Endometrial microvascular endothelial cells (primary cell): Measurements from ENCODE around the gene YPEL4. TPM values are rescaled to one million over a fixed set of nuclear protein-coding genes. Genes with fewer than 3 reads are reported as not detected.
"Not testable (repeated sequence)": the region's sequence is repeated elsewhere in the genome, so short reads cannot be mapped to it uniquely, and the experiment has no call there.

Source experiments
- in situ Hi-C: cut with HindIII; loops from 2 replicates; pipeline ENCODE4 v1.10.0; 2017; ENCODE audit warnings: low sequenced_read_pairs, low pct_unique_long_range_greater_than_20kb; ENCODE audit errors: inconsistent ontology term
- total RNA-seq: library from RNA; depleted of rRNA; stranded (reverse); fragments of >200 nt; gene quantifications from one replicate; pipeline ENCODE4 v1.2.3, GENCODE V29; 2015; ENCODE audit errors: inconsistent ontology term

The YPEL4 gene
- total RNA-seq, 1 donor from 2014 or later, result not detected

DNA sequence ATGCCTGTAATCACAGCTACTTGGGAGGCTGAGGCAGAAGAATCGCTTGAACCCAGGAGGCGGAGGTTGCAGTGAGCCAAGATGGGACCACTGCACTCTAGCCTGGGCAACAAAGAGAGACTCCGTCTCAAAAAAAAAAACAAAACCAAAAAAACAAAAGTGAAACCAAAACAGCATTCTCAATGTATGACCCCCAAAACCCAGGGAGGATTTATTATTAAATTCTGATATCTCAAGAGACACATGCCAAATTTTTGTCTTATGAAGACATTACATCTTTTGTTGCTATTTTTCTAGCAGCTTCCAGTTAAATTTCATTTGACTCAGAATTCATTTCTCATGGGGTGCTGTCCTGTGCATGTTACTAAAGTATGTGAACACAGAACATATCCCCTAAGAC lies 3.0 kb upstream of the YPEL4 start:
- in situ Hi-C loops, result no loop called here

DNA sequence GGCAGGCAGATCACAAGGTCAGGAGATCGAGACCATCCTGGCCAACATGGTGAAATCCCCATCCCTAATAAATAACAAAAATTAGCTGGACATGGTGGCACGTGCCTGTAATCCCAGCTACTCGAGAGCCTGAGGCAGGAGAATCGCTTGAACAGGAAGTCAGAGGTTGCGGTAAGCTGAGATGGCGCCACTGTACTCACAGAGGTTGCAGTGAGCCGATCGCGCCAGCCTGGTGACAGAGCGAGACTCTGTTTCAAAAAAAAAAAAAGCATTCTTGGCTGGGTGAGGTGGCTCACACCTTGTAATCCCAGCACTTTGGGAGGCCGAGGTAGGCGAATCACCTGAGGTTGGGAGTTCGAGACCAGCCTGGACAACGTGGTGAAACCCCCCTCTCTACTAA lies 2.5 kb upstream of the YPEL4 start:
- in situ Hi-C loops, result not testable (repeated sequence)

DNA sequence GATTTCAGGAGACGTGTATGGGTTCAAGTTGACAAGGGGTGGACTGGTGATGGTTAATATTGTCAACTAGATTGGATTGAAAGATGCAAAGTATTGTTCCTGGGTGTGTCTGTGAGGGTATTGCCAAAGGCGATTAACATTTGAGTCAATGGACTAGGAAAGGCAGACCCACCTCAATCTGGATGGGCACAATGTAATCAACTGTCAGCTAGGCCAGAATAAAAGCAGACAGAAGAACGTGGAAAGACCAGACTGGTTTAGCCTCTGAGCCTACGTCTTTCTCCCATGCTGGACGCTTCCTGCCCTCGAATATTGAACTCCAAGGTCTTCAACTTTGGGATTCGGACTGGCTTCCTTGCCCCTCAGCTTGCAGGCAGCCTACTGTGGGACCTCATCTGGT lies 1.7 kb upstream of the YPEL4 start:
- in situ Hi-C loops, result no loop called here

DNA sequence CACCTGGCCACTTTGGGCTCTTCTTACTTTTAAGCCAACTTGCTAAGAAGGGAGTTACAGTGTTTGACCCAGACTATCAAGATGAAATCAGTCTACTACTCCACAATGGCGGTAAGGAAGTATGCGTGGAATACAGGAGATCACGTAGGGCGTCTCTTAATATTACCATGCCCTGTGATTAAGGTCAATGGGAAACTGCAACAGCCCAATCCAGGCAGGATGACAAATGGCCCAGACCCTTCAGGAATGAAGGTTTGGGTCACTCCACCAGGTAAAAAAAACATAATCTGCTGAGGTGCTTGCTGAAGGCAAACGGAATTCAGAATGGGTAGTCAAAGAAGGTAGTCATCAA lies 1.0 kb upstream of the YPEL4 start:
- in situ Hi-C loops, result no loop called here

DNA sequence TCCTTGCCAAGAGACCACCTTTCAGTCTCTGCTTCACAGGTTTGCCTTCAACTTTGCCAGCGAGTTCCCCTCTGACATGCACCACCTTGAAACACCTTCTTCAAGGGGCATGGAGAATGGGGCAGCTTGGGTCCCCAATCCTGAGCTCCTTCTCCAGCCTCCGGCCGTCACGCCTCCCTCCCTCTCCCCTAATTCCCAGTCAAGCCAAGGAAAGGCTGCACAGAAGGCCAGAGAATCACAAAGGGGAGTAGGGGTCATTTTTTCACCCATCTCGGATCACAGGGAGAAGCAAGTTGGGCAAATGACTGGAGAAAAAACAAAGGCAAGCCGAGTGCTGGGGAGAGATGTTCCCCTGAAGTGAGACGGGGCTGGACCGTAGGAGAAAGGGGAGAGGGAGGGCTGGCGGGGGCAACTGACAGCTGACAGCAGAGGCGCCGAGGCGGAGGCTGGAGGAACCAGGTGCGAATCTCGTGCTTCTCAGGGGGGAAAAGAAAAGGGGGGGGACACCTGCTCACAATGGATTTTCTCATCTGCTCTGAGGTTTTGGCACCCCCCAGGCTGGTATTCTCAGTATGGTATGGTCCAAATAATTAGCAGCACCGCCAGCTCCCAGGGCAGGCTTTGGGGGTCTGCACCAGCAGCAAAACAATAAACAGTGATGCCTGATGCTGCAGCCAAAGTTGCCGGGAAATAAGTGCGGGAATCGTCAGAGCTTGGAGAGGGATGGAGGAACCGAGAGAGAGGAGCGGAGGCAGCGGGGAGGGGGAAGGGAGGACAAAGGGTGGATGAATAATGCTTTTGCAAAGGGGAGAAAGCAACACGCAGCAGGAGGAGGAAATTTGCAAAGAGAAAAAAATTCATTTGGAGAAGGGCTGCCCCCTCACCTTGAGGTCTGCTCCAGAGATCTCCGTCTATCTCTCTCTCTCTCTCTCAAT lies 644 bp downstream of the YPEL4 start:
- in situ Hi-C loops, result no loop called here

DNA sequence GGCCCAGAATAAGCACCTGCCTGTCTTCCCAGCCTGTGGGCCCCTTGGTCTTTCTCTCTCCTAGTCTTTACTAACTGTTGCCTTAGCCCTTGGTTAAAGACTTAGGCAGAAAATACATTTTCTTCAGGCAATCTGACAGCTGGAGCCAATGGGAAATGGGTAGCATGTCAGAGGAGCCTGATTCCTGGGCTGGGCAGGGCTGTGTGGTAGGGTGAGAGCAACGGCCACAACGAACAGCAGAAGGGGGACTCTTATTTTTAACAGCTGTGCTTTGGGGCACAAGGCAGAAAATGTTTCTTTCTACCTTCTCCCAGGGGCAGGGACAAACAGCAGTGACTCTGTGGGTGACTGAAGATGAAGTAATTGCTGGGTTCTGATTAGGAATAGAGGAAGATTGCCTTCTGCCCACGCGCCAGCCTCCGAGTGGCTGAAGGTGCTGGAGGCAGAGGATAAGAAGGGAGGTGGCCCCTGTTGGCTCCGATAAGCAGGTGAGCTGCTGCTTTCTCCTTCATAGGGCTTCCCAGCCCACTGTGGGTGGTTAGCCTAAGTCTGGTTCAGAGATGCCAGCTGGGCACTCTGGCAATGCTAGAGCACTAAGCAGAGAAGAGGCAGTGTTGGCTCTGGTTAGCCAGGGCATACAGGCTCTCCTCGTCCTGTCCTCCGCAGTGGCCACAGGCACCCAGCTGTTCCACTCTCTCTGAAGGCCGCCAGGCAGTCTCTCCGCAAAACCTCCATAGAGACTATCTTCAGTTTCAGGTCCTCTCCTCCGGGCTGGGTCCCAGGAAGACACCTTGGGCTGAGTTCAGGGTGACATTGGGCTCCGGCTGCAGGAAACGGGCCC lies 1.5 kb downstream of the YPEL4 start:
- in situ Hi-C loops, result no loop called here

DNA sequence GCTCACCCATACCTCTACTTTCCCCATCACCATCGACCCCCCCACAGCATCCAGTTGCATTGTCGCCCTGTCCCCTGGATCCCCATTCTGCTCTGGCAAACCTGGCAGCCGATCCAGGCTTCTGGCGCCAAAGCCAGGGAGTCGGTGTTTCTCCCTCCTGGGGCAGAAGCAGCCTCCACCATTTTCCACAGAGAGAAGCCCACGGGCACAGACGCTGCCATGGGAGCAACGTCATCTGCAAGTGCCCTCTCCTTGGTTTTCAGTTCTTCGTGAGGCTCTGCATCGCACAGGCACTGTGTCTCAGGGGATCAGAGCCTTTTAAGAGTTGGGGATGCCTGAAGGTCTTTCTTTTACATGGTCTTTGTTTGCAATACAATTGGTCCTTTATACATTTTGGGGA lies 2.3 kb downstream of the YPEL4 start:
- in situ Hi-C loops, result no loop called here

DNA sequence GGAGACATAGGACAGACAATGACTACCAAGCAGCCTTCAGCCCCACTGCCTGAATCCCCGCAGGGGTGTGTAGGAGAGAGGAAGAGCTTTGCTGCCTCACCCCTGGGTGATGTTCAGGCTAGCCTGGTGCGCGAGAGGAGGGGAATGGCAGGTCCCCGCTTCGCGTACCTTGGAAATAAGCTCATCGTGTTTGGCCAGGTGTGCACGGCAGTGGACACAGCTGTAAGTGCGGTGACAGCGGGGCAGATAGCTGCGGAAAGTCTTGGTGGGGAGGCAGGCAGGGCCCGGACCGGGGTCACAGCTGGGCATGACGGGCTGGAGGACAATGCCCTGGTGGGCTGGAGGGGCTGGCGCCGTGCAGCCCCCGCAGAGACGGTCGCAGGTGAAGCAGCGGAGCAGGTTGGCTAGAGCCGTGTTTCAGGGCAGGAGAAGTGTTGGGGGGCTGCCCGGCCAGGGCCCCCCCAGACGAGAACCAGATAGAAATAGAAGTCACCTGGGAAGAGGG lies 2.9 kb downstream of the YPEL4 start:
- in situ Hi-C loops, result no loop called here

DNA sequence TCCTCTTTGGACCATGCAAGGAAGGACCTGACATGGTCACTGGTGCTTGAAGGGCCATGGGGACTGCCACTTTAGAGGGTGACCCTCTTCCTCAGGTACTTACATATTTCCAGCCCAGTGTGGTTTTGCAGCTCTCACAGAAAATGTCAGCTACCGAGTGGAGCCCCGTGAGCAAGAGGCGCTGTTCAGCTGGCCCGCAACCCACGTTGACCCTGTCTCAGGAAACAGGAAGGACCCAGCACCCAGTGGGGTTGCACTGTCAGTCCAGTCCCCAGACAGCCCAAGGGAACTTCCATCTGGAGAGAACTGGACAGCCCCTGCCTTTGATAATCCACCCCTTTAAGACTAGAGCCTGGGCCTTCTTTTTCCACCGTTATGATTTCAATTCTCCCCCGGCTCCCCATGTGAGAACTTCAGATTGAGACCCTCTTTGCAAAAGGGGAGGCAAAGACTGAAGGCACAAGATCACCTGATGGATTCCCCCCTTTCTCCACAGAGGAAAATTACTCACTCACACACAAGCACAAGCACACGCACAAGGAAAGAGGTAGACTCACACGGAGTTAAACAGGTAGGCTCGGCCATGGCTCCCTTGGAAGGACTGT lies 3.4 kb downstream of the YPEL4 start:
- in situ Hi-C loops, result no loop called here

DNA sequence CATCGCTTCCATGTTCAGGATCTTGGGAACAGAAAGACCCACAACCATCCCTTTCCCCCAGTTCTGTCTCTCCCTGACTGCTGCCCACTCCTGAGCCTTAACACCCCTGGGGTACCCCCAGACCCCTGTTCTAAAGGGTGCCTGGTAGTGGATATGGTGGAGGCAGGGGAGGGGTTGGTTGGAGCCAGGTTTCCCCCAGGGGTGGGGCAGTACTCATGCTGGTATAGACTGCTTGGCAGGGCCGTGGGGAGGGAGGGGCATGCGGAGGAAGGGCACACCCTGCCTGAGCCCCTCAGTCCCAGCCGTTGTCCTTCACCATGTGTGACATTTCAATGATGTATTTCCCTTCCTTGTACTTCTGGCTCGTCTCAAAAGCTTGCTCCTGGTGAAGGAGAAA lies 4.0 kb downstream of the YPEL4 start:
- in situ Hi-C loops, result no loop called here

DNA sequence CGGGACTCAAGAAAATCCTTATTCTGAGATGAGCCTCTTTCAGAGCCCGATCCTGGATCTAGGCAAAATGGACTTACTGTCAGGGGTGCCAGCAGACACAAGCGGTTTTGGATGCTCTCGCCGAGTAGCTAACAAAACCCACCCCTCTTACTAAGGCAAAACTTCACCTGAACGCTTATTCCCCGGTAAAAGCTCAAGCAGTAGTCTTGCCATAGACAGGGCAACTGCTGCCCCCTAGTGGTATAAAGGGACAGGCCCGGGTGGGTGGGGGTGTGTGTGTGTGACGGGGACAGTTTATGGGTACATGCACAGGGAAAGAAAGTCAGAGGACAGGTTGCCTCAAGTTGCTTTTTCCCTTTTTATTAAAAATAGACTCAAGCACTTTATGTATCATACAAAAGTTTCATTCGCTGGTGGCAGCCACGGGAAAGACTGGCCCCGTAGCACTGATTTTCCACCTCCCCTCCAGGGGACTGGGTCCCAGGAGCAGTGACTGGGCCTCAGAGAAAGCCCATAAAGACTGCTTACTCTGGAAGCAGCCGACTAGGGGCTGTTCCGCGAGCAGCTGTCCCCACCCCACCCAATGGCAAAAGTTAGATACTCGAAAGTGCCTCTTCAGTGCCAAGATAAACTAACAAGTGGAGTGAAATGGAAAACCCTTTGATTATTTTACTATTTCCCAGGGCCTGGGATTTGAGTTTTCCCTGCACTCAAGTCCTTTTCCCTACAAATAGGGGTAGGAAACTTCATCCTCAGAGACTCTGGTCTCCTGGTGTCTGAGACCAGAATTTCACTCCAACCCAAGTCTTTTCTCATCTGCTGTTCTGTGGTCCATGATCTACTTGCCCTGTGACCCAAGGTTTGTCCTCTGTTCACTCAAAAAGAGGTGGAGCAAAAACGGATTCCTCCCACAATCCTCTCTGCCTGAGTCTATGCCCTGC lies 4.7 kb downstream of the YPEL4 start:
- in situ Hi-C loops, result no loop called here

DNA sequence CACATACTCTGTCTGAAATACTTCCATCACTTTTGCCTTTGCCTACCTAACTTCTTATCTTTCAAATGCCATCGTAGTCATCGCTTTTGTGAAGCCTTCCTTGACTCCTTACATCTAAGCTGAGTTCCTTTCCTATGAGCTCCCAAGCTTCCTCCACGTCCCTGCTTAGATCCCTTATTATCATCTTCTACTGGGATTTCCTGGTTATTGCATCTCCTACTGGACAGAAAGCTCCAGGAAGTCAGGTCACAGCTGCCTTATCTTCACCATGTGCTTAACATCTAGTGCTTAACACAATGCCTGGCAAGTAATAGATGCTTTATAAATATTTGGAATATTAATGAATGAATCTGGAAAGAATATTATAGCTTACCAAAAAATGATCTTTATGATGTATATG lies 5.9 kb downstream of the YPEL4 start:
- in situ Hi-C loops, result no loop called here

DNA sequence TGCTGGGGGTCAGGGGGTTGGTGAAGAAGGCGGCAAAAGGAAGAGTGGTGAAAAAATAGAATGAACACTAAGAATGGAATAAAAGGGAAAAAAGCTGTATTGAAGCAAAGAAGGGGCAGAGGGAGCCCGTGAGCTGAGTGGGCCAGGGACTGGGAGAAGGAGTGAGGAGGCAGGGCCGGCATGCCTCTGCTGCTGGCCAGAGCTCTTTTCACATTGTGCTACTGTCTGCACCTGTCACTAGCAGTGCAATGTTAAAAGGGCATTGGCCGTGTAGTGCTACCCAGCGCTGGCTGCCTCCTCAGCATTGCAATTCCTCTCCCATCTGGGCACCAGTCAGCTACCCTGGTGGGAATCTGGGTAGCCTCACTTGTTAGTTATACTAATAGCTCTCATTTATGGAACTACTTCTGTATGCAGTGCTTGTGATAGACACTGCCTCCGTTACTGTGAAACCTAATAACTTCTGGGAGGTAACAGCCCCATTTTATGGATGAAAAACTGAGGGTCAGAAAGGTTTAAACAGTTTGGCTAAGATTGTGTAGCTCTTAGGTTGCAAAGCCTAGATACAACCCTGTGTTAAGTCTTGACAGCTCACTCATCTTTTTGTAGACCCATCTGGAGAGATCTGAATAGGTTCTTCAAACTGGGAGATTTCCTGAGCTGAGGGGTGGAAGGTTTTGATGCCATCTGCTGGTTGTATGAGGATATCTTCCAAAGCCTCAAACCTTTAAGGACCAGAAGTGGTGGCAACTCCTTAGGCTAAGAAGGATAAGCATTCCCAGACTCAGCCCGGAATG lies 8.5 kb downstream of the YPEL4 start:
- in situ Hi-C loops, result no loop called here

DNA sequence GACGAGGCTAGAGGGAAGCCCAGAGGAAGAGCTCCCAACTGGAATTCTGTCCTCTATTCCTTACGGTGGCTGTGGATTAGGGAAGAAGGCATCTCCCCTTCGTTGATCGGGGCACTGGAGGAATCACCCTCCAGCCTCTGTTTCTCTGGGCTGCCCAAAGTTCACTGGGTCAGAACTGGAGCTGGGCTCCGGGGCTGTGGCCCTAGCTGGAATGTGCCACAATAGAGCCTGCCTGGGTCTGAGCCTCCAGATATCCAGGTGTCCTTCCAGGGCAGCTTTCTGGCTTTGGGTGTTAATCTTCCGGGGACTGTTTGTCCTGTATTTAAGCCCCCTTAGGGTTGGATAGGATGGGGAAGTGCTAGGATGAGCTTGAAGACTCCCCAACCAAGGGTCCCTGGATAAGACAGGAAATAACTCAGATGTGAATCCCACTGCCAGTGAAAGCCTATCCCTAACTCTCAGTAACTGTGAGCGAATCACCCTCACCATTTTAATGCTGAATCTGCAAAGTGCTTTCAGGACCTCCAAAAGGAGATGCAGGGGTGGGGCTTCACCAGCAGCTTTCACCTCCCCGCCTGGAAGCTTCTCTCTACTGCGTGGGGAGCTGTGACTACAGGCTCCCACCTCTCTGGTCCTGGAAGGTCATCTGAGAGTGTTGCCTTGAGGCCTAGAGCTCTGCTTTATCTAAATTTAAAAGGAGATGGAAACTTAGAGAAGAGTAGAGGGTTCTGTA lies 9.5 kb downstream of the YPEL4 start:
- in situ Hi-C loops, result no loop called here

DNA sequence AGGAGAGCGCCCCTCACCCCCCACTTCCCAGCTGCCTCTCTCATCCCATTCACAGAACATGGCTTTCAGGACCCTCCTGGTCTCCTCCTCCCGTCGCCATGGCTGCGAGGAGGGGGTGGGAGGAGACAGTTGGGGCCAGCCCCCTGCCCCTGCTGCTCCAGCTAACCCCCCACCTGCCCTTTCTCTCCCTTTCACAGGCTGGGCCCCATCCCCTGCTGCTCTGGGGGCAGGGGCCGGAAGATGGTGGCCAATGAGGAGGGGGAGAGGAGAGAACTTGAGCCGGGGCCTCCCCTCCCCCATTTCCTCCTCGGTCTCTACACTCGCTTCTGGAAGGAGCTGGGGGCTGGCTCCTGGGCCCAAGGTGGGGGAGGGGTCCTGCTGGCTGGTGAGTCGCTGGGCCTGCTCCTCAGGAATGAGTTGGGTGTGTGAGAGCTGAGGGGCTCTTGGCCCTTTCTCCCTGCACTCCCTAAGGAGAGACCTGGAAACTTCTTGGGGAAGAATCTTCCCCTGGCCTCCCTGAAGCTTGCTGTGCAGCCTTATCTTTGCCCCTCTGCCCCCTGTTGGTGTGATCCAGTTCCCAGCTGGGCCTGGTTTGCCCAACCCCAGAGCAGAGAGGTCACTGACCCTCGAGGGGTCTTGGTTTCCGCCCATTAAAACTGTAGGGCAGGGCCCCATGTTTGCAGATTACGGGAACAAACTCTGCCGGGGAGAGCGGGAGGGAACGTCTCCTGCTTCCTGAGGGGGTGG lies 10.2 kb downstream of the YPEL4 start:
- in situ Hi-C loops, result no loop called here

DNA sequence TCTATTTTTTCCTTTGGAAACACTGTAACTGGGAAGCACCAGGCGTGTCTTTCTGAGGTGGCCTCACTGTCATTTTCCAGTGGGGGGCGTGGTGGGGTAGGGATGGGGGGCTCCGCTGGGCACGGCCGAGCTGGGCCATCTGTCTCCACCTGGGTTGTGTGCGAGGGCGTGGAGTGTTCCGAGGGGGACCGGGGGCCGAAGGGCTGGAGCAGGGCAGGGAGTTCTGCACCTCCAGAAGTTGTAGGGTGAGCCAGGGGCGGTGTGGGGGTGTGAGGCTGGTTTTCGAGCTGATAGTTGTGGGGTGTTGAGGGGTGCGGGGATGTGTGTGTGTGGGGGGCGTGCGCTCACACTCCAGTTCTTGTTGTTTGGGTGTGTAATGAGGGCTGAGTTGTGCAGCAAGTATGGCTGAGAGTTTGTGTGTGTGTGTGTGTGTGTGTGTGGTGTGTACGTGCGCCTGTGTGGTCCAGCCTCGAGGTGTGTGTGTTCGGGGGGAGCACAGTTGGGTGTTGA lies 10.8 kb downstream of the YPEL4 start:
- in situ Hi-C loops, result no loop called here
